ENCODE measurements around the gene SAFB2. TPM values are rescaled to one million over a fixed set of nuclear protein-coding genes. Genes with fewer than 3 reads are reported as not detected.

The SAFB2 gene
- total and polyA plus RNA-seq, 8 donors: 35.0 to 112 (median 44.2) TPM

DNA sequence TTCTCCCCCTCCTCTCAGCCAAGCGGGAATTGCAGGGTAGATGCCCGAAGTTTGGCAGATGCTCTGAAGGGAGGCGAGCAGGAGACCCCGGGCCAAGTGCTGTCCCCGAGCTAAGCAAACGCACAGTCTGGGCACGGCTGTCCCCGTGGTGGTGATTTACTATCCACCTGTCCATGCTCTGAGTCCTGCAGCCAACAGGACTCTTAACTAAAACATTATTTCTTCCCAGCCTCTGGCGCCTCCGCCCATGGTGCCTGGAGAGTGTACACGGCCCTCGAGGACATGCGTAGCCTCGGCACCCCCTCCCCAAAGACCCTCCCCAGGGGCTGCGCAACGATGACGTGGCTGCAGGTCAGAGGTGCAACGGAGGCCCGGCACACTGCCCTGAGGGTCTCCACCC, 62.4 kb downstream of the SAFB2 start:
- intact Hi-C loops (cut with DNase I): no loop called here
- WGBS, 2 donors: 36 to 50% methylated on average over 18 to 19 of the region's 19 CpGs
- DNase-seq (no peak), FAIRE-seq (no peak), ATAC-seq (no peak)
- TF ChIP-seq, protein P1, sequence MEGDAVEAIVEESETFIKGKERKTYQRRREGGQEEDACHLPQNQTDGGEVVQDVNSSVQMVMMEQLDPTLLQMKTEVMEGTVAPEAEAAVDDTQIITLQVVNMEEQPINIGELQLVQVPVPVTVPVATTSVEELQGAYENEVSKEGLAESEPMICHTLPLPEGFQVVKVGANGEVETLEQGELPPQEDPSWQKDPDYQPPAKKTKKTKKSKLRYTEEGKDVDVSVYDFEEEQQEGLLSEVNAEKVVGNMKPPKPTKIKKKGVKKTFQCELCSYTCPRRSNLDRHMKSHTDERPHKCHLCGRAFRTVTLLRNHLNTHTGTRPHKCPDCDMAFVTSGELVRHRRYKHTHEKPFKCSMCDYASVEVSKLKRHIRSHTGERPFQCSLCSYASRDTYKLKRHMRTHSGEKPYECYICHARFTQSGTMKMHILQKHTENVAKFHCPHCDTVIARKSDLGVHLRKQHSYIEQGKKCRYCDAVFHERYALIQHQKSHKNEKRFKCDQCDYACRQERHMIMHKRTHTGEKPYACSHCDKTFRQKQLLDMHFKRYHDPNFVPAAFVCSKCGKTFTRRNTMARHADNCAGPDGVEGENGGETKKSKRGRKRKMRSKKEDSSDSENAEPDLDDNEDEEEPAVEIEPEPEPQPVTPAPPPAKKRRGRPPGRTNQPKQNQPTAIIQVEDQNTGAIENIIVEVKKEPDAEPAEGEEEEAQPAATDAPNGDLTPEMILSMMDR (IDR thresholded peaks at IDR 0.05): no peak
- no peak overlapping the region for H3K4me3 ChIP-seq
- no peak overlapping the region for H3K27ac ChIP-seq
- no peaks in the 10 kb centered on the region for H3K9me3 ChIP-seq
- no peaks in the 10 kb centered on the region for H3K27me3 ChIP-seq
- H3K4me1 ChIP-seq: no peaks in the 10 kb centered on the region
- no peaks in the 10 kb centered on the region for H3K36me3 ChIP-seq

DNA sequence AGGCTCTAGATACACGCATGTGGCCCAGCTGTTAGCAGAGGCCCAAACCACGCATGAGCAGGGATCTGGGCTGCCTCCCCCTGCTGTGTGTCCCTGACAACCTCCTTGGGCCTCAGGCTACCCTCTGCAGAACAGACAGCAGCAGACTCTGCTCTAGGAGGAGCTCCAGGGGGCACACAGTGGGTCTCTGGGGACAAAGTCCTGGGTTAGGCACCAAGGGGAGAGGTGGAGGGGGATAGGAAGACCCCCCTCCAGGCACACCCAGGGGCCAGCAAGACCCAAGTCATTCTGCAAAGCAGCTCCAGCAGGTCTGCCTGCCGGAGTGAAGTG, 62.8 kb downstream of the SAFB2 start:
- H3K4me1 ChIP-seq: no peaks in the 10 kb centered on the region
- DNase-seq (no peak), FAIRE-seq (no peak), ATAC-seq (no peak)
- TF ChIP-seq, protein P1 (IDR thresholded peaks at IDR 0.05): no peak
- H3K27ac ChIP-seq: no peak overlapping the region
- H3K4me3 ChIP-seq: no peak overlapping the region
- intact Hi-C loops (cut with DNase I): no loop called here
- no peaks in the 10 kb centered on the region for H3K36me3 ChIP-seq
- H3K27me3 ChIP-seq: no peaks in the 10 kb centered on the region
- H3K9me3 ChIP-seq: no peaks in the 10 kb centered on the region
- WGBS, 2 donors: 34 to 42% methylated on average over 3 of the region's 3 CpGs

DNA sequence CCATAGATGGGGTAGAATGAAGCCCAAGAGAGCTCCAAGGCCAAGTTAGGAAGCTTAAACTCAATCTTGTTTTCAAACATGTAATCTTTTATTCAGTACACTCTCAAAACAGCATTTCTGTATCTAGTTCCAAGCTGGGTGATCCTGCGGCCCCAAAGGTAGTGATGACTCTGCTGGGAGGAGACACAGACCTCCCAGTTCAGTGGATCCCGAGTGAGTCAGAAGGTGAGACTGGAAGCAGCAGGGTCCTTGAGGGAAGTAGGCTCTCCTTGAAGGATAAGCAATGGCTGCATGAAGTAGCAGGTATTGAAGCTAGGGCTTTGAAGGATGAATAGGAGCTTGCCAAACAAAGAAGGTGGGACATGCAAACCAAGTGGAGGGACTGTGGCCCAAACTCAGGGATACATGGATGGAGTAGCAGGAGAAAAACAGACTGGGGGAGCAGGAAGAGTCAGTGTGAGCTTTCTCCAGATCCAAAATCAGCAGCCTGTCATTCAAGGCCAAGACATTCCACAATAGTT, 64.4 kb downstream of the SAFB2 start:
- TF ChIP-seq, protein P1 (IDR thresholded peaks at IDR 0.05): no peak
- Histone ChIP-seq H3K9me3 (no peaks in the 10 kb centered on the region), H3K27me3 (no peaks in the 10 kb centered on the region), H3K4me1 (no peaks in the 10 kb centered on the region), H3K27ac (no peak overlapping the region), H3K4me3 (no peak overlapping the region), H3K36me3 (no peaks in the 10 kb centered on the region)
- ATAC-seq: no peak
- peak in 1 of 6 donors; percentile 2 for DNase-seq
- WGBS, 2 donors: 73 to 79% methylated on average over 2 of the region's 2 CpGs
- FAIRE-seq: no peak
- intact Hi-C loops (cut with DNase I): no loop called here

DNA sequence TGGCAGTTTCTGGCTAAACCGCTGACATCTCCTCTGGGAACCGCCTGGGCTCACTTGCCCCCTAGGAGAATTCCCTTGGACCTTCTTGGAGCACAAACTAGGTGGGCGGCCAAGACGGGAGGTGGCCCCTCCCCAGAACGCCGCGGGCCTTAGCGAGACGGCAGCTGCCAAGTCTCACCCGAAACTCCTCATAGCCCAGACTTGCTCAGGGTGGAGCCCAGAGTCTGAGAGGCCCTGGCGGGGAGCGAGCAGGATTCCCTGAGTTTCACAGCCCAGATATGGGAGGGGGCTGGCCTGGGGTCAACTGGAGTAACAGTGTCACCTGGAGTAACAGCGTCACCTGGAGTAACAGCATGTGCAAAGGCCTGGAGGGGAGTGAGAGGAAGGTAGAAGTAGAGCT, 64.9 kb downstream of the SAFB2 start:
- 55 to 57% methylated on average over 13 of the region's 13 CpGs for WGBS, 2 donors
- no peaks in the 10 kb centered on the region for H3K4me1 ChIP-seq
- no peak for ATAC-seq
- H3K36me3 ChIP-seq: no peaks in the 10 kb centered on the region
- no peaks in the 10 kb centered on the region for H3K9me3 ChIP-seq
- TF ChIP-seq, protein P1 (IDR thresholded peaks at IDR 0.05): no peak
- no peak for FAIRE-seq
- DNase-seq: peak in 1 of 6 donors; percentile 31
- no peak overlapping the region for H3K27ac ChIP-seq
- H3K4me3 ChIP-seq: no peak overlapping the region
- intact Hi-C loops (cut with DNase I): no loop called here
- H3K27me3 ChIP-seq: no peaks in the 10 kb centered on the region

DNA sequence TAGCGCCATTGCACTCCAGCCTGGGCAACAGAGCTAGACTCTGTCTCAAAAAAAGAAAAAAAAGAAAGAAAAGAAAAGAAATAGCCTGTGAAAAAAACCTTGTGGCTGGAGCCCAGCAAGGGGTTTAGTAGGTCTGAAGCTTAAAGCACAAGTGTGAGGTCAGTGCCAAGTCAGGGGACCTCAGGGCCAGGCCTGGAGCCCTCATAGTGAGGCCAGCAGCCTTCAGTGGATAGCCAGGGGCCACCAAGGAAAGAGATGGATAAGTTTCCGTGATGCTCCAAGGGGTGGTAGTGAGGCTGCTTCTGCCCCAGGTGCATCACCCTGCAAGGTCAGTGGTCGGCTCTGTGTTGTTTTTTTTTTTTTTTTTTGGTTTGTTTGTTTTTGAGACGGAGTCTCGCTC, 67.7 kb downstream of the SAFB2 start:
- DNase-seq (no peak), FAIRE-seq (no peak)
- no peak overlapping the region for H3K27ac ChIP-seq

More for the DNA sequence above, 67.7 kb downstream of the SAFB2 start:
- TF ChIP-seq, protein P1 (IDR thresholded peaks at IDR 0.05): no peak
- Histone ChIP-seq H3K4me1 (no peaks in the 10 kb centered on the region), H3K36me3 (no peaks in the 10 kb centered on the region), H3K9me3 (no peaks in the 10 kb centered on the region), H3K4me3 (no peak overlapping the region), H3K27me3 (no peaks in the 10 kb centered on the region)
- intact Hi-C loops (cut with DNase I): no loop called here
- no peak for ATAC-seq
- 54 to 60% methylated on average over 4 to 5 of the region's 5 CpGs for WGBS, 2 donors

Measured in pancreas (tissue), 10 donors.